Osteocyte (in vitro differentiated cells): ENCODE measurements around the gene MANF. TPM values are rescaled to one million over a fixed set of nuclear protein-coding genes. Genes with fewer than 3 reads are reported as not detected.
A peak's percentile ranks its signal among the peaks of the same experiment; 100 is the strongest.

Source experiments
- DNase-seq: peaks from one replicate; pipeline ENCODE4 v3.0.0; 2021; ENCODE audit warnings: mixed read lengths; ENCODE audit not compliant: unreplicated experiment; ENCODE audit errors: extremely low spot score
- H3K27ac Mint-ChIP-seq: one replicate; pipeline ENCODE4 v1.8.0; 2021; ENCODE audit warnings: mild to moderate bottlenecking, mixed read lengths; ENCODE audit not compliant: unreplicated experiment
- H3K27me3 Mint-ChIP-seq: one replicate; pipeline ENCODE4 v1.8.0; 2021; ENCODE audit warnings: mixed read lengths; ENCODE audit not compliant: unreplicated experiment
- H3K36me3 Mint-ChIP-seq: one replicate; pipeline ENCODE4 v1.8.0; 2021; ENCODE audit warnings: mixed read lengths; ENCODE audit not compliant: unreplicated experiment
- H3K4me1 Mint-ChIP-seq: one replicate; pipeline ENCODE4 v1.8.0; 2021; ENCODE audit warnings: mixed read lengths; ENCODE audit not compliant: unreplicated experiment
- H3K4me3 Mint-ChIP-seq: one replicate; pipeline ENCODE4 v1.8.0; 2021; ENCODE audit warnings: mild to moderate bottlenecking, moderate library complexity, mixed read lengths; ENCODE audit not compliant: unreplicated experiment
- H3K9me3 Mint-ChIP-seq: one replicate; pipeline ENCODE4 v1.8.0; 2021; ENCODE audit warnings: mixed read lengths; ENCODE audit not compliant: unreplicated experiment
- total RNA-seq: library from RNA; stranded (reverse); gene quantifications from 2 replicates; pipeline ENCODE4 v1.2.1, GENCODE V29; 2021
- TF ChIP-seq, protein P1 (sequence below): fragments of 200-600 bp; sonication (generic); IDR thresholded peaks from 2 replicates; pipeline ENCODE4 v1.5.0; 2021; ENCODE audit warnings: antibody characterized with exemption, mild to moderate bottlenecking, moderate library complexity

Gene MANF
- total RNA-seq, 1 donor from 2014 or later = 94.8 TPM

DNA sequence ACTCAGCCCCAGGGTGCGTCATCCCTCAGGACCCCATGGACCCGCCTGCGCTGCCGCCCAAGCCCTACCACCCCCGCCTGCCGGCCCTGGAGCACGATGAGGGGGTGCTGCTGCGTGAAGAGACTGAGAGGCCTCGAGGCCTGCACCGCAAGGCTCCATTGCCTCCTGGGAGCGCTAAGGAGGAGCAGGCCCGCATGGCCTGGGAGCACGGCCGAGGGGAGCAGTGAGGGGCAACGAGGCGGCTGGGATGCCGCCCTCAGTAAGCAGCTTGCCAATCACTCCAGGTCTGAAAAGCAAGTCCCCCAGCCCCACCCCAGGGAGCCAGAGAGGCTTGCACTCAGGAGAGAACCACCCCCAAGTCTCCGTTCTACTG lies 3.8 kb upstream of the MANF start:
- no peaks in the 10 kb centered on the region for H3K27me3 Mint-ChIP-seq
- H3K36me3 Mint-ChIP-seq = no peaks in the 10 kb centered on the region
- H3K27ac Mint-ChIP-seq = no peak overlapping the region
- H3K9me3 Mint-ChIP-seq = no peaks in the 10 kb centered on the region
- DNase-seq = no peak
- TF ChIP-seq, protein P1, sequence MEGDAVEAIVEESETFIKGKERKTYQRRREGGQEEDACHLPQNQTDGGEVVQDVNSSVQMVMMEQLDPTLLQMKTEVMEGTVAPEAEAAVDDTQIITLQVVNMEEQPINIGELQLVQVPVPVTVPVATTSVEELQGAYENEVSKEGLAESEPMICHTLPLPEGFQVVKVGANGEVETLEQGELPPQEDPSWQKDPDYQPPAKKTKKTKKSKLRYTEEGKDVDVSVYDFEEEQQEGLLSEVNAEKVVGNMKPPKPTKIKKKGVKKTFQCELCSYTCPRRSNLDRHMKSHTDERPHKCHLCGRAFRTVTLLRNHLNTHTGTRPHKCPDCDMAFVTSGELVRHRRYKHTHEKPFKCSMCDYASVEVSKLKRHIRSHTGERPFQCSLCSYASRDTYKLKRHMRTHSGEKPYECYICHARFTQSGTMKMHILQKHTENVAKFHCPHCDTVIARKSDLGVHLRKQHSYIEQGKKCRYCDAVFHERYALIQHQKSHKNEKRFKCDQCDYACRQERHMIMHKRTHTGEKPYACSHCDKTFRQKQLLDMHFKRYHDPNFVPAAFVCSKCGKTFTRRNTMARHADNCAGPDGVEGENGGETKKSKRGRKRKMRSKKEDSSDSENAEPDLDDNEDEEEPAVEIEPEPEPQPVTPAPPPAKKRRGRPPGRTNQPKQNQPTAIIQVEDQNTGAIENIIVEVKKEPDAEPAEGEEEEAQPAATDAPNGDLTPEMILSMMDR = no peak
- no peak overlapping the region for H3K4me3 Mint-ChIP-seq
- peaks cover 20% of the 10 kb centered on the region for H3K4me1 Mint-ChIP-seq

GRCh38 chr3:51382076-51382745 lies 2.9 kb upstream of the MANF start:
- H3K9me3 Mint-ChIP-seq = no peaks in the 10 kb centered on the region
- H3K27ac Mint-ChIP-seq = no peak overlapping the region
- TF ChIP-seq, protein P1 = no peak
- no peak for DNase-seq
- no peak overlapping the region for H3K4me3 Mint-ChIP-seq
- H3K36me3 Mint-ChIP-seq = no peaks in the 10 kb centered on the region
- no peaks in the 10 kb centered on the region for H3K27me3 Mint-ChIP-seq
- peaks cover 25% of the 10 kb centered on the region for H3K4me1 Mint-ChIP-seq

DNA sequence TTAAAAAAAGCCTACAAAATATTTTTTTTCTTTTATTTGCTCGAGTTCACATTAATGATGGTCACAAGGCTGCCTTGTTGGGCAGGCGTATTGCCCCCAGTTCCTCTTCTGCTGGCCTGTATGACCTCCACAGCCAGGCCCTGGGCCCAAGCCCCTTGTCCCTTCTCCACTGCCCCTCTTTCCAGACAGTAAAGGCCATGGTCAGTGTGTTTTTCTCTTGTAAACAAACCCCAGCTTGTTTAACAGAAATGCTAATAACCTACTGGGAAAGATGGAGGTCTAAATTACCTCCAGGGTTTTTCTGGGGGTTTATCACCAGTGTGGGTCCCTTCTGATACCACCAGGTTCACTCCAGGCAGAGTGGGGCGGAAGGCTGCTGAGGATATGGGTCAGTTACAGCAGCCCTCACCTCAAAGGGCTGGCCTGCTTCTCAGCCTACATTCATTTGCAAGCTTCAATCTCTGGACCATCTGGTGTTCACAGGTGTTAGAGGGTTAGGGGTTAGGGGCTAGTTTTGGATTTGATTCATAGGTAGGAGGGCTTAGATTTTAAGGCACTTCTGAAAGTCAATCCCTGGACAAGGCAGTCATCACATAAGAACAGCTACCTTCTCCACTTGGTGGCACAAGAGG lies 2.0 kb upstream of the MANF start:
- Mint-ChIP-seq H3K4me3 (peak overlapping the region; percentile 96), H3K36me3 (peaks cover 4% of the 10 kb centered on the region), H3K9me3 (no peaks in the 10 kb centered on the region), H3K27ac (no peak overlapping the region), H3K4me1 (peaks cover 33% of the 10 kb centered on the region), H3K27me3 (no peaks in the 10 kb centered on the region)
- no peak for DNase-seq
- TF ChIP-seq, protein P1 = no peak

GRCh38 chr3:51384055-51384725 lies 901 bp upstream of the MANF start:
- H3K4me3 Mint-ChIP-seq = peak overlapping the region; percentile 96
- TF ChIP-seq, protein P1 = no peak
- H3K4me1 Mint-ChIP-seq = peaks cover 37% of the 10 kb centered on the region
- no peaks in the 10 kb centered on the region for H3K27me3 Mint-ChIP-seq
- peak overlapping the region; percentile 97 for H3K27ac Mint-ChIP-seq
- no peaks in the 10 kb centered on the region for H3K9me3 Mint-ChIP-seq
- DNase-seq = no peak
- H3K36me3 Mint-ChIP-seq = peaks cover 8% of the 10 kb centered on the region

DNA sequence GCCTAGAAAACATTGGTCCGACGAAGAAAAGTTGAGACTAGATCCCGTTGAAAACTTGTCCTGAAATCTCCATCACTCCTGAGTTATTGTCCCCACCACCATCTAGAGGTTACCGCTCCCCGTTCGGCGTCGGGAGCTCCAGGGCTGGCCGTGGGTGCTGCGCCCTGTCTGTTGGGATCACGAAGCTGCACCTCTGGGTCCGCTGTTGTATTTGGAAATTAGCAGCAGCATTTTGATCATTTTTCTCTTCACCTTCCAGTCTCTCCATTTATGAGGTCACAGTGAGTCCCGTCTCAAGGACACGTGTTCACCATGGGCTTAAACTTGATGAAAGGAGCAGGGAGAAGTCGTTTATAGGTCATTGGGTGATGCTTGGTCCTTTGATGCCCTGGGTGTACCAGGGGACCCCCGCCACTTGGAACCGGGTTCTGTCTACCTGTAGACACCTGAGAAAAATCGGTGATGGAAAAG lies 565 bp downstream of the MANF start:
- H3K4me3 Mint-ChIP-seq = peak overlapping the region; percentile 96
- no peak for DNase-seq
- H3K27me3 Mint-ChIP-seq = no peaks in the 10 kb centered on the region
- peaks cover 10% of the 10 kb centered on the region for H3K36me3 Mint-ChIP-seq
- TF ChIP-seq, protein P1 = no peak
- H3K9me3 Mint-ChIP-seq = no peaks in the 10 kb centered on the region
- H3K4me1 Mint-ChIP-seq = peaks cover 43% of the 10 kb centered on the region
- peak overlapping the region; percentile 85 for H3K27ac Mint-ChIP-seq
